ENCODE data around the gene RAD51B. TPM values are rescaled to one million over a fixed set of nuclear protein-coding genes. Genes with fewer than 3 reads are reported as not detected.

RAD51B gene
- polyA plus RNA-seq, 1 donor (not counting 4 experiments of a cell fraction or from before 2014, with no cell fraction given): 13.3 TPM

DNA sequence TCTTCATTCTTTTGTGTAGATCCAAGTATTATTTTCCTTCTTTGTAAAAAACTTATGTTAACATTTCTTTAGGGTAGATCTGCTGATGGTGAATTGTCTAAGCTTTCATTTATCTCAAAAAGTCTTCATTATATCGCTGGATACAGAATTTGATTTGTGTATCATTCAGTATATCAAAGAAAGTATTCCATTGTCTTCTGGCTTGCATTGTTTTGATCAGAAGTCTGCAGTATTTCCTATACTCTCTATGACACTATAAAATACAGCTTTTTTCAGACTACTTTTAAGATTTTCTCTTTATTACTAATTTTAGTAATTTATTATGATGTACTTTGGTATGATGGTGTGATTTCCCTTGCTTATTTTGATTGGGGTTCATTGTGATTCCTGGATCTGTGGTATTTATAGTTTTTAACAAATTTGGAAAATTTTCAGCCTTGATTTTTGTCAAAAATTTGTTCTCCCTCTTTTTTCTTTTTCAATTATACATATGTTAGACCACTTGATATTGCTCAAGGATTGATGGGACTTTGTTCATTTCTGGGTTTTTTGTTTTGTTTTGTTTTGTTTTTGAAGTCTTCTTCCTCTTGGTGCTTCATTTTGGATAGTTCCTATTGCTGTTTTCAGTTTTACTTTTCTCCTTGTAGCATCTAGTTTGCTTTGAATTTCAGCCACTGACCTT, 796.8 kb downstream of the RAD51B start:
- Histone ChIP-seq H3K27ac (ENCODE audit: control insufficient read depth, insufficient read depth, low read length) (no peak overlapping the region), H3K4me2 (ENCODE audit: control insufficient read depth, extremely low read depth, insufficient read depth, low read depth, low read length) (no peak overlapping the region), H3K4me3 (ENCODE audit: control insufficient read depth in 2 of 3, extremely low read depth in 1 of 3, insufficient read depth in 2 of 3, low read depth in 1 of 3, low read length in 3 of 3) (no peak overlapping the region), H3K27me3 (ENCODE audit: control insufficient read depth, extremely low read depth, insufficient read depth, low read length) (no peaks in the 10 kb centered on the region), H3K4me1 (ENCODE audit: control insufficient read depth, extremely low read depth, insufficient read depth, low read length) (no peaks in the 10 kb centered on the region), H3K9me3 (ENCODE audit: control insufficient read depth, low read depth, low read length) (peaks cover 13% of the 10 kb centered on the region), H3K9ac (ENCODE audit: control insufficient read depth, extremely low read depth, insufficient read depth, low read length) (no peak overlapping the region), H4K20me1 (ENCODE audit: control insufficient read depth, extremely low read depth, insufficient read depth, low read length) (no peaks in the 10 kb centered on the region), H3K79me2 (ENCODE audit: control insufficient read depth, insufficient read depth, low read length) (no peaks in the 10 kb centered on the region), H3K9me1 (ENCODE audit: control insufficient read depth, extremely low read depth, insufficient read depth, low read length) (no peaks in the 10 kb centered on the region), H2AFZ (ENCODE audit: control insufficient read depth, low read length) (no peak overlapping the region), H3K36me3 (ENCODE audit: control insufficient read depth in 2 of 2, extremely low read depth in 1 of 2, insufficient read depth in 2 of 2, low read length in 2 of 2) (no peaks in the 10 kb centered on the region)
- DNase-seq (ENCODE audit: low read depth, low spot score) (no peak), FAIRE-seq (no peak)
- dilution Hi-C loops (cut with MboI; ENCODE audit: extremely low pct_ligation_motif_present, low sequenced_read_pairs): no loop called here
- no peak for TF ChIP-seq EZH2 (IDR thresholded peaks at IDR 0.05; ENCODE audit: low read length)
- TF ChIP-seq CTCF (optimal IDR thresholded peaks at IDR 0.05 in 1 of 3, IDR thresholded peaks at IDR 0.05 in 1 of 3, conservative IDR thresholded peaks at IDR 0.05 in 1 of 3; ENCODE audit: extremely low read depth in 1 of 3, insufficient read depth in 2 of 3, low read length in 3 of 3): no peak

GRCh38 chr14:68619790-68620574, 800.4 kb downstream of the RAD51B start:
- no peak overlapping the region for H2AFZ ChIP-seq (ENCODE audit: control insufficient read depth, low read length)
- peaks cover 9% of the 10 kb centered on the region for H3K9me3 ChIP-seq (ENCODE audit: control insufficient read depth, low read depth, low read length)
- H4K20me1 ChIP-seq (ENCODE audit: control insufficient read depth, extremely low read depth, insufficient read depth, low read length): no peaks in the 10 kb centered on the region
- dilution Hi-C loops (cut with MboI; ENCODE audit: extremely low pct_ligation_motif_present, low sequenced_read_pairs): no loop called here
- H3K79me2 ChIP-seq (ENCODE audit: control insufficient read depth, insufficient read depth, low read length): no peaks in the 10 kb centered on the region
- H3K27me3 ChIP-seq (ENCODE audit: control insufficient read depth, extremely low read depth, insufficient read depth, low read length): no peaks in the 10 kb centered on the region
- no peaks in the 10 kb centered on the region for H3K36me3 ChIP-seq (ENCODE audit: control insufficient read depth in 2 of 2, extremely low read depth in 1 of 2, insufficient read depth in 2 of 2, low read length in 2 of 2)
- no peaks in the 10 kb centered on the region for H3K9me1 ChIP-seq (ENCODE audit: control insufficient read depth, extremely low read depth, insufficient read depth, low read length)
- H3K27ac ChIP-seq (ENCODE audit: control insufficient read depth, insufficient read depth, low read length): no peak overlapping the region
- no peak overlapping the region for H3K9ac ChIP-seq (ENCODE audit: control insufficient read depth, extremely low read depth, insufficient read depth, low read length)
- DNase-seq (ENCODE audit: low read depth, low spot score) (no peak), FAIRE-seq (no peak)
- no peak overlapping the region for H3K4me2 ChIP-seq (ENCODE audit: control insufficient read depth, extremely low read depth, insufficient read depth, low read depth, low read length)
- H3K4me3 ChIP-seq (ENCODE audit: control insufficient read depth in 2 of 3, extremely low read depth in 1 of 3, insufficient read depth in 2 of 3, low read depth in 1 of 3, low read length in 3 of 3): no peak overlapping the region
- H3K4me1 ChIP-seq (ENCODE audit: control insufficient read depth, extremely low read depth, insufficient read depth, low read length): no peaks in the 10 kb centered on the region
- no peak for TF ChIP-seq CTCF (optimal IDR thresholded peaks at IDR 0.05 in 1 of 3, IDR thresholded peaks at IDR 0.05 in 1 of 3, conservative IDR thresholded peaks at IDR 0.05 in 1 of 3; ENCODE audit: extremely low read depth in 1 of 3, insufficient read depth in 2 of 3, low read length in 3 of 3)
- no peak for TF ChIP-seq EZH2 (IDR thresholded peaks at IDR 0.05; ENCODE audit: low read length)

All from keratinocyte (primary cell).